ENCODE data around the gene PRXL2B. TPM values are rescaled to one million over a fixed set of nuclear protein-coding genes. Genes with fewer than 3 reads are reported as not detected.
"Not testable (repeated sequence)": the region's sequence is repeated elsewhere in the genome, so short reads cannot be mapped to it uniquely, and the experiment has no call there.

Gene PRXL2B
- total RNA-seq, 1 experiment from 2014 or later: 12.6 TPM

- no peak overlapping the region for H3K27ac Mint-ChIP-seq (ENCODE audit: low read depth, unreplicated experiment)
- ChIA-PET CTCF (interaction anchor here (1.2 kb wide), 1 partner anchor 9 kb away, joined by 3 read pairs; no protein-coding TSS in a partner anchor), POLR2A (no interaction called here)
- peaks cover 42% of the 10 kb centered on the region for H3K27me3 Mint-ChIP-seq (ENCODE audit: insufficient read depth, unreplicated experiment)
- H3K9me3 Mint-ChIP-seq (ENCODE audit: unreplicated experiment): no peaks in the 10 kb centered on the region
- H3K36me3 Mint-ChIP-seq (ENCODE audit: insufficient read depth, unreplicated experiment): no peaks in the 10 kb centered on the region
- H3K4me3 Mint-ChIP-seq (ENCODE audit: unreplicated experiment): no peak overlapping the region
- H3K4me1 Mint-ChIP-seq (ENCODE audit: insufficient read depth, unreplicated experiment): no peaks in the 10 kb centered on the region
- no peak for DNase-seq (ENCODE audit: unreplicated experiment)
- no TSS peak for BruUV-seq (replicated peaks)
- intact Hi-C loops (cut with micrococcal nuclease): no loop called here
- TF ChIP-seq CTCF (IDR thresholded peaks at IDR 0.05; ENCODE audit: unreplicated experiment): no peak
Observed at GRCh38 chr1:2623571-2624337, 37.2 kb downstream of the PRXL2B start.

- no peaks in the 10 kb centered on the region for H3K4me1 Mint-ChIP-seq (ENCODE audit: insufficient read depth, unreplicated experiment)
- peaks cover 35% of the 10 kb centered on the region for H3K27me3 Mint-ChIP-seq (ENCODE audit: insufficient read depth, unreplicated experiment)
- ChIA-PET POLR2A (interaction anchor here (0.7 kb wide), 1 partner anchor 40 kb away, joined by 3 read pairs; no protein-coding TSS in a partner anchor), CTCF (no interaction called here)
- no peaks in the 10 kb centered on the region for H3K9me3 Mint-ChIP-seq (ENCODE audit: unreplicated experiment)
- intact Hi-C loops (cut with micrococcal nuclease): no loop called here
- no TSS peak for BruUV-seq (replicated peaks)
- DNase-seq (ENCODE audit: unreplicated experiment): no peak
- H3K4me3 Mint-ChIP-seq (ENCODE audit: unreplicated experiment): no peak overlapping the region
- no peak for TF ChIP-seq CTCF (IDR thresholded peaks at IDR 0.05; ENCODE audit: unreplicated experiment)
- H3K36me3 Mint-ChIP-seq (ENCODE audit: insufficient read depth, unreplicated experiment): no peaks in the 10 kb centered on the region
- no peak overlapping the region for H3K27ac Mint-ChIP-seq (ENCODE audit: low read depth, unreplicated experiment)
Observed at GRCh38 chr1:2624735-2625300, 38.2 kb downstream of the PRXL2B start.

- POLR2A ChIA-PET: no interaction called here
- DNase-seq (ENCODE audit: unreplicated experiment): no peak
- TF ChIP-seq CTCF (IDR thresholded peaks at IDR 0.05; ENCODE audit: unreplicated experiment): no peak
- H3K27me3 Mint-ChIP-seq (ENCODE audit: insufficient read depth, unreplicated experiment): peaks cover 30% of the 10 kb centered on the region
- no peak overlapping the region for H3K4me3 Mint-ChIP-seq (ENCODE audit: unreplicated experiment)
- H3K27ac Mint-ChIP-seq (ENCODE audit: low read depth, unreplicated experiment): no peak overlapping the region
- H3K4me1 Mint-ChIP-seq (ENCODE audit: insufficient read depth, unreplicated experiment): no peaks in the 10 kb centered on the region
- no TSS peak for BruUV-seq (replicated peaks)
- CTCF ChIA-PET: no interaction called here
- intact Hi-C loops (cut with micrococcal nuclease): no loop called here
- peaks cover 5% of the 10 kb centered on the region for H3K9me3 Mint-ChIP-seq (ENCODE audit: unreplicated experiment)
- H3K36me3 Mint-ChIP-seq (ENCODE audit: insufficient read depth, unreplicated experiment): no peaks in the 10 kb centered on the region
Observed at GRCh38 chr1:2625311-2625710, 38.7 kb downstream of the PRXL2B start.

- H3K27ac Mint-ChIP-seq (ENCODE audit: low read depth, unreplicated experiment); BruUV-seq (replicated peaks); intact Hi-C loops (cut with micrococcal nuclease); H3K4me1 Mint-ChIP-seq (ENCODE audit: insufficient read depth, unreplicated experiment); H3K36me3 Mint-ChIP-seq (ENCODE audit: insufficient read depth, unreplicated experiment); DNase-seq (ENCODE audit: unreplicated experiment); H3K9me3 Mint-ChIP-seq (ENCODE audit: unreplicated experiment); CTCF ChIA-PET; POLR2A ChIA-PET; H3K4me3 Mint-ChIP-seq (ENCODE audit: unreplicated experiment): not testable (repeated sequence)
- peaks cover 26% of the 10 kb centered on the region for H3K27me3 Mint-ChIP-seq (ENCODE audit: insufficient read depth, unreplicated experiment)
Observed at GRCh38 chr1:2625748-2626147, 39.2 kb downstream of the PRXL2B start.

All from MCF 10A (cell line).